ENCODE measurements around the gene MVB12B. TPM values are rescaled to one million over a fixed set of nuclear protein-coding genes. Genes with fewer than 3 reads are reported as not detected.

Gene MVB12B
- total RNA-seq, 4 donors from 2014 or later, result 7.9 to 28.9 (median 14.4) TPM

DNA sequence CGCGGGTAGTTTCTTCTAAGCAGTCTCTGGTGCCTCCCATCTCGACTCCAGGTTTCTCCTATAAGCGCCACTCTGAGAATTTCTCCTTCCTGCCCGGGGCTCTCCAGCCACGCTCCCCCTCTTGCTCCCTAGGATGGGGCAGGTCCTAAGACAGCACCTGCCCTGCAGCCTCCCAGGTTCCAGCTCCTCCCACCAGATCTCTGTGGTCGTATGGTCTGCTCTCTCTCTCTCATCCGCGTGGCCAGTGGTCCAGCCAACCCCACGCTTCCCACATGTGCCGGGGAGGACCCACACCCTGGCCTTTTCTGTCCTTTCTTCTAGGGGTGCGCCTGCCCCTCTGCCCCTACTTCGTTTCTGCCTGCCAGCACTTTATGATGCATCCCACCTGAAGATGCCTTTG lies 40.5 kb downstream of the MVB12B start:
- Histone ChIP-seq H3K4me1 (peaks cover 0 to 16% (median 1%) of the 10 kb centered on the region in 4 donors), H3K27ac (peak overlapping the region in 1 of 4 donors; percentile 12), H3K36me3 (no peaks in the 10 kb centered on the region), H3K9me3 (peaks cover 0 to 2% (median 0%) of the 10 kb centered on the region in 4 donors), H3K27me3 (no peaks in the 10 kb centered on the region), H3K4me3 (no peak overlapping the region)
- TF ChIP-seq, protein P1, sequence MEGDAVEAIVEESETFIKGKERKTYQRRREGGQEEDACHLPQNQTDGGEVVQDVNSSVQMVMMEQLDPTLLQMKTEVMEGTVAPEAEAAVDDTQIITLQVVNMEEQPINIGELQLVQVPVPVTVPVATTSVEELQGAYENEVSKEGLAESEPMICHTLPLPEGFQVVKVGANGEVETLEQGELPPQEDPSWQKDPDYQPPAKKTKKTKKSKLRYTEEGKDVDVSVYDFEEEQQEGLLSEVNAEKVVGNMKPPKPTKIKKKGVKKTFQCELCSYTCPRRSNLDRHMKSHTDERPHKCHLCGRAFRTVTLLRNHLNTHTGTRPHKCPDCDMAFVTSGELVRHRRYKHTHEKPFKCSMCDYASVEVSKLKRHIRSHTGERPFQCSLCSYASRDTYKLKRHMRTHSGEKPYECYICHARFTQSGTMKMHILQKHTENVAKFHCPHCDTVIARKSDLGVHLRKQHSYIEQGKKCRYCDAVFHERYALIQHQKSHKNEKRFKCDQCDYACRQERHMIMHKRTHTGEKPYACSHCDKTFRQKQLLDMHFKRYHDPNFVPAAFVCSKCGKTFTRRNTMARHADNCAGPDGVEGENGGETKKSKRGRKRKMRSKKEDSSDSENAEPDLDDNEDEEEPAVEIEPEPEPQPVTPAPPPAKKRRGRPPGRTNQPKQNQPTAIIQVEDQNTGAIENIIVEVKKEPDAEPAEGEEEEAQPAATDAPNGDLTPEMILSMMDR (IDR thresholded peaks at IDR 0.05), result no peak
- no peak for TF ChIP-seq POLR2A (IDR thresholded peaks at IDR 0.05)
- no peak for DNase-seq

DNA sequence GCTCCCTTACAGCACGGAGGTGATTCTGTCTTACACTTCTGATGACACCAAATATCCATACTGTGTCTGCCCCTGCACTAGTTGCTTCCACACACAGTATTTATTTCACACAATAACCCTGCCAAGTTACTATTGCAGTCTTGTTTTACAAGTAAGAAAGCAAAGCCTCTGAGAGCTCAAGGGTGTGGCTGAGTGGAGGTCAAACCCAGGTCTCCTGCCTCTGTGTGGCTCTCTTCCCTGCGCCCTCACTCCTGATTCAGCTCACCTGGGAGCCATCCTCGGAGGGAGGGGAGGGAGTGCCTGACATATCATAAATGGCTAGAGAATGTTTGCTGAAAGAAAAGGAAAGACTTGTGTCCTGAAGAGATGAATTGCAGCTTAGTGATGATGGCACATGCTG lies 41.0 kb downstream of the MVB12B start:
- Histone ChIP-seq H3K27me3 (no peaks in the 10 kb centered on the region), H3K4me1 (peaks cover 0 to 16% (median 1%) of the 10 kb centered on the region in 4 donors), H3K36me3 (no peaks in the 10 kb centered on the region), H3K9me3 (peaks cover 0 to 2% (median 0%) of the 10 kb centered on the region in 4 donors), H3K27ac (peak overlapping the region in 1 of 4 donors; percentile 12), H3K4me3 (no peak overlapping the region)
- DNase-seq, result no peak
- TF ChIP-seq, protein P1 (IDR thresholded peaks at IDR 0.05), result no peak
- TF ChIP-seq POLR2A (IDR thresholded peaks at IDR 0.05), result no peak

DNA sequence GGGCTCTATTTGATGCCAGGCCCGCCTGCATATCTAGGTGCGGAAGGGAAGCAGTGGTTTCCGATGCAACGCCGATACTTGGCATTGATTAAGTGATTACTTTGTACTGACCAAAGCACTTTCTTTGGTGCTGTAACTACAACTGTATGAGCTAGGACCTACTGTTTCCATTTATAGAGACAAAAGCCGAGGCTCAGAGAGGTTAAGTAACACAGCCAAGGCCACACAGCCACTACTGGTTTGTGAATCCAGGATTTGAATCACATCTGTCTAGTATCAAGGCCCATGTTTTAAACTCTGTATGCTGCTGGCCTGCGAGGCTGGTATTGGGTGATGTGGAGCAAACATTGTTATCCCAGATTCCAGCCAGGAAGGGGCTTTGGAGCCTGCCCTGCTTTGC lies 41.4 kb downstream of the MVB12B start:
- H3K4me3 ChIP-seq, result no peak overlapping the region
- H3K27me3 ChIP-seq, result no peaks in the 10 kb centered on the region
- TF ChIP-seq POLR2A (IDR thresholded peaks at IDR 0.05), result no peak
- TF ChIP-seq, protein P1 (IDR thresholded peaks at IDR 0.05), result no peak
- H3K4me1 ChIP-seq, result peaks cover 0 to 16% (median 1%) of the 10 kb centered on the region in 4 donors
- H3K36me3 ChIP-seq, result no peaks in the 10 kb centered on the region
- H3K27ac ChIP-seq, result peak overlapping the region in 1 of 4 donors; percentile 12
- no peak for DNase-seq
- no peaks in the 10 kb centered on the region for H3K9me3 ChIP-seq

DNA sequence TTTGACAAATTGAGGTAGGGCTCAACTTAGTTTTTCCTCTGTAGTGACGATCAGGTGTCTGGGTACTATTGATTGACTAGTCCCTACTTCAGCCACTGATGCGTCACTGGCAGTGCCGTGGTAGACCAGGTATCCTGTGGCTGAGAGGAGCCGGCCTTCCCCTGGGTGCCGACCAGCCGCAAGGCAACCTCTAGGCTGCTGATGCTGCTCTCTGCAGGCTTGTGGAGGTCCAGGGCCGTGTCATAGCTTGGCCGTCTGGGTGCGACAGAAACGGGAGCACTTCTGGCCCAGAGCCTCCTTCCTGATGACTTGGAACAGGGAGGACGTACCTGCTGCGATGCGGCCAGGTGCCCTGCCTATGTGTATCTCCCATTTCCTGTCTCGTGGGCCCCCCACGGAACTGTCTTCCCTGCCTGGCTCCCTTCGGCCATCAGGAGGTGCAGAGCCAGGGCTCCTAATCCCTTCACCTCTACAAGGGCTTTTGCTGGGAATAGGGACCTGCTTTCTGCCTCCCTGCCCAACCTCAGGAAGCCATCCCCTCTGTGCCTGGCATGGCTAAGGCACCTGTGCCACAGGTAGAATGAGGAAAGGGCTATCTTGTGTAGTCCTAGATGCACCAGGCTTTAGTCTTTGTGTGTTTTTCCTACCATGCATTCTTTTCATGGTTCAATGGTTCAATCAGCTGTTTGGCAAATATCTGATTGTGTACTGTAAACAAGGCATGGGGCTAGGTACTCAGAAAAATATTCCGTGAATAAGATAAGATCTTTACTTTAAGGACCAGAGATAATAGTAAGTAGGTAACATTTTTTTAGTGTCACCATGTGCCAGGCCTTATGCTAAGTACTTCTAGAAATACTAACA lies 44.6 kb downstream of the MVB12B start:
- H3K27me3 ChIP-seq, result no peaks in the 10 kb centered on the region
- TF ChIP-seq, protein P1 (IDR thresholded peaks at IDR 0.05), result no peak
- no peak for TF ChIP-seq POLR2A (IDR thresholded peaks at IDR 0.05)

DNA sequence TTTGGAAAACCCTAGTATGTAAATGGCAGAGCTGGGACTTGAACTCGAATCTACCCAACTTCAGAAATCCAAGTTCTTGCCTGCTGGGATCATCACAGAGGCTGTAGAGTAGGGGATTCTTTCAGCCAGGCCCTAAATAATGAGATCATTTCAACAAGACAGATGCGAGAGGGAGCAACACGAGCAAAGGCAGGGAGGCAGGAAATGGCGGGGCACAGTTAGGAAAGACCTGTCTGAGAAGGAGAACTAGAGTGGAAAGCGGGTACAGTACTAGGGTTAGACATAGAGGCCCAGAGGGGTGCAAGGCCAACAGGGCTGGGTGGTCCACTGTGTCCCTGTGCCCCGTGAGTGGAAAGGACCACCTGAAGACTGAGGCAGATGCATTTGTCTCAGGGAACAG lies 46.1 kb downstream of the MVB12B start:
- Histone ChIP-seq H3K9me3 (no peaks in the 10 kb centered on the region), H3K36me3 (no peaks in the 10 kb centered on the region), H3K4me3 (no peak overlapping the region), H3K4me1 (peaks cover 0 to 20% (median 0%) of the 10 kb centered on the region in 4 donors), H3K27me3 (no peaks in the 10 kb centered on the region), H3K27ac (no peak overlapping the region)
- DNase-seq, result no peak
- TF ChIP-seq, protein P1 (IDR thresholded peaks at IDR 0.05), result no peak
- TF ChIP-seq POLR2A (IDR thresholded peaks at IDR 0.05), result no peak

More for the DNA sequence above, 44.6 kb downstream of the MVB12B start:
- no peak for DNase-seq
- Histone ChIP-seq H3K9me3 (no peaks in the 10 kb centered on the region), H3K27ac (no peak overlapping the region), H3K4me3 (no peak overlapping the region), H3K4me1 (peaks cover 0 to 26% (median 0%) of the 10 kb centered on the region in 4 donors), H3K36me3 (no peaks in the 10 kb centered on the region)

Measured in Peyer's patch (tissue), 4 donors.